H1 (cell line): Measurements from ENCODE around the gene XRCC6. TPM values are rescaled to one million over a fixed set of nuclear protein-coding genes. Genes with fewer than 3 reads are reported as not detected.
A peak's percentile ranks its signal among the peaks of the same experiment; 100 is the strongest.

Source experiments
- BCL11A ChIP-seq, 2 experiments: IDR thresholded peaks; one replicate each; pipeline ENCODE4 v1.6.1; 2011; ENCODE audit warnings: low read depth in 2 of 2, low read length in 2 of 2, mild to moderate bottlenecking in 2 of 2
- BRCA1 ChIP-seq: IDR thresholded peaks from 2 replicates; pipeline ENCODE4 v1.6.1; 2012; ENCODE audit warnings: low read depth, low read length, improper control_type of control experiment
- CBX5 ChIP-seq: fragments of 300-800, 300-1000 bp; sonication (generic); IDR thresholded peaks from 2 replicates; pipeline ENCODE4 v1.7.1; 2016; ENCODE audit warnings: antibody characterized with exemption, low read length, low read depth
- CHD1 ChIP-seq: IDR thresholded peaks from 2 replicates; pipeline ENCODE4 v1.6.1; 2012; ENCODE audit warnings: low read depth, low read length, improper control_type of control experiment
- CHD2 ChIP-seq: IDR thresholded peaks from 2 replicates; pipeline ENCODE4 v1.6.1; 2012; ENCODE audit warnings: low read length, improper control_type of control experiment
- EZH2 ChIP-seq: fragments of 200-600 bp; sonication (generic); IDR thresholded peaks from 2 replicates; pipeline ENCODE4 v1.7.1; 2012; ENCODE audit warnings: low read depth, mild to moderate bottlenecking, moderate library complexity, low read length, inconsistent platforms; ENCODE audit not compliant: severe bottlenecking
- FOSL1 ChIP-seq: IDR thresholded peaks from 2 replicates; pipeline ENCODE4 v1.6.1; 2011; ENCODE audit warnings: mild to moderate bottlenecking, low read depth, low read length, moderate library complexity; ENCODE audit not compliant: insufficient read depth
- HDAC6 ChIP-seq: IDR thresholded peaks from one replicate; pipeline ENCODE4 v1.7.1; 2012; ENCODE audit warnings: low read depth, mild to moderate bottlenecking, inconsistent platforms, low read length, moderate library complexity
- KDM4A ChIP-seq: IDR thresholded peaks from one replicate; pipeline ENCODE4 v1.7.1; 2012; ENCODE audit warnings: low read depth, mild to moderate bottlenecking, moderate library complexity, low read length, inconsistent platforms; ENCODE audit not compliant: severe bottlenecking
- MAFK ChIP-seq: IDR thresholded peaks from 2 replicates; pipeline ENCODE4 v1.6.1; 2012; ENCODE audit warnings: low read depth, mild to moderate bottlenecking, improper control_type of control experiment, low read length
- NANOG ChIP-seq: IDR thresholded peaks from 2 replicates; pipeline ENCODE4 v1.6.1; 2011; ENCODE audit warnings: low read length, low read depth, mild to moderate bottlenecking, inconsistent platforms; ENCODE audit not compliant: insufficient read depth, poor library complexity, severe bottlenecking
- POLR2AphosphoS5 ChIP-seq: IDR thresholded peaks from 2 replicates; pipeline ENCODE4 v1.6.1; 2011; ENCODE audit warnings: low read depth, low read length
- POU5F1 ChIP-seq: IDR thresholded peaks from 2 replicates; pipeline ENCODE4 v1.6.1; 2011; ENCODE audit warnings: low read depth, mild to moderate bottlenecking, low read length, moderate library complexity
- RFX5 ChIP-seq: IDR thresholded peaks from 2 replicates; pipeline ENCODE4 v1.6.1; 2011; ENCODE audit warnings: low read depth, low read length, improper control_type of control experiment, borderline replicate concordance
- SIN3A ChIP-seq, 2 experiments: IDR thresholded peaks in 1 of 2; conservative IDR thresholded peaks in 1 of 2; 2 replicates each; pipeline ENCODE4 v1.6.1; 2011 to 2012; ENCODE audit warnings: low read length in 2 of 2, improper control_type of control experiment in 1 of 2, low read depth in 1 of 2, mild to moderate bottlenecking in 1 of 2
- SIRT6 ChIP-seq: IDR thresholded peaks from one replicate; pipeline ENCODE4 v1.7.1; 2012; ENCODE audit warnings: low read length, inconsistent platforms
- SP2 ChIP-seq: IDR thresholded peaks from 2 replicates; pipeline ENCODE4 v1.6.1; 2012; ENCODE audit warnings: mild to moderate bottlenecking, low read length, inconsistent platforms
- SRF ChIP-seq: IDR thresholded peaks from 2 replicates; pipeline ENCODE4 v1.6.1; 2011; ENCODE audit warnings: mild to moderate bottlenecking, low read depth, low read length, moderate library complexity
- TAF1 ChIP-seq: IDR thresholded peaks from 2 replicates; pipeline ENCODE4 v1.6.1; 2011; ENCODE audit warnings: mild to moderate bottlenecking, low read depth, low read length
- TCF12 ChIP-seq: IDR thresholded peaks from 2 replicates; pipeline ENCODE4 v1.6.1; 2011; ENCODE audit warnings: low read depth, mild to moderate bottlenecking, low read length
- TEAD4 ChIP-seq: IDR thresholded peaks from 2 replicates; pipeline ENCODE4 v1.6.1; 2012; ENCODE audit warnings: low read depth, low read length, inconsistent platforms, mixed read lengths
- polyA plus RNA-seq, 7 experiments: library from polyadenylated mRNA; depleted of rRNA in 3 of 7; stranded (reverse) in 5 of 7; unstranded in 2 of 7; fragments of >200 nt in 5 of 7; fragments of 200-250 nt in 2 of 7; gene quantifications; 1 replicate in 5 of 7; 2 replicates in 1 of 7; 4 replicates in 1 of 7; pipeline versions ENCODE4 v1.2.1 to v1.2.3, GENCODE V29; 2011 to 2013; ENCODE audit warnings: missing spikeins in 2 of 7, mixed read lengths in 2 of 7
- total RNA-seq: library from RNA; stranded (reverse); fragmentation: NEBNext Ultra II Directional; extraction: Animal tissue kit (Norgen Biotek cat#: 25700); gene quantifications from 2 replicates; pipeline ENCODE4 v1.2.1, GENCODE V29; 2021
- TF ChIP-seq, protein P1 (sequence below): IDR thresholded peaks from 2 replicates; pipeline ENCODE4 v1.6.1; 2011; ENCODE audit warnings: low read length, improper control_type of control experiment

XRCC6 gene
- total and polyA plus RNA-seq, 2 of the 8 experiments (the other 6 are each of a cell fraction or from before 2014, with no cell fraction given), result 150 to 490 TPM

DNA sequence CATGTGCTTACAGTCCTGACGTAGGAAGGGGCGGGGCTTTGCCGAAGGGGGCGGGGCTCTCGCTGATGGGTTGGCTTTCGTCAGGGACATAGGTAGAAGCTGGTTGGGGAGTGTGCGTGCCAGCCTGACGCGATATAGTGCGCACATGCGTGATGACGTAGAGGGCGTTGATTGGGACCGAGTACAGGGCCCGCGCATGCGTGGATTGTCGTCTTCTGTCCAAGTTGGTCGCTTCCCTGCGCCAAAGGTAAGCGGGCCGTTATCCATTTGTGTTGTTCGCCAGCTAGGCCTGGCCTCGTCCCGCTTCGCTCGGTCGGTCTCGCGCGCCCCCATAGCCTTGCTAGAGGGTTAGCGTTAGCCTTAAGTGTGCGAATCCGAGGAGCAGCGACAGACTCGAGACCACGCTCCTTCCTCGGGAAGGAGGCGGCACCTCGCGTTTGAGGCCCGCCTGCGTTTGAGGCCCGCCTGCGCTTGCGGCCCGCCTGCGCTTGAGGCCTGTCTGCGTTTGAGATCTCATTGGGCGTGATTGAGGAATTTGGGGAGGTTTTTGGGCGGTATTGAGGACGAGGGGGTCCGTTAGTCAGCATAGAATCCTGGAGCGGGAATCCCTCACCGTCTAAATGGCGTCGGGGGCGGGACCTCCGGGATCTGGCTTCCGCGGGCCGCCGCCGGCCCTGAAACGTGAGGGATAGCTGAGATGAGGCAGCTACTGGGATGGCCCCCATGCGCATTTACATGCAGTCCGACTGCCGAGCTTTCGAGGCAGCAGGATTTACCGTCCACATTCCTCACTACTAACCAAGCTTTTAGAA is at the start of gene XRCC6 (continued):
- TF ChIP-seq RFX5 (no peak), NANOG (no peak), POLR2AphosphoS5 (peak; percentile 99), POU5F1 (no peak), BCL11A (IDR thresholded peaks at IDR 0.05; ENCODE audit: low read depth in 2 of 2, low read length in 2 of 2) (no peak), SRF (no peak), EZH2 (no peak), SIRT6 (no peak), HDAC6 (no peak), KDM4A (no peak), CBX5 (no peak), TEAD4 (no peak), MAFK (no peak), BRCA1 (no peak), TCF12 (no peak), TAF1 (peak; percentile 89), SP2 (no peak), SIN3A (conservative IDR thresholded peaks at IDR 0.05 in 1 of 2, IDR thresholded peaks at IDR 0.05 in 1 of 2; ENCODE audit: low read depth in 1 of 2, low read length in 2 of 2) (peak in 1 of 2 experiments; percentile 66; a peak in 2 of 4 replicates), FOSL1 (no peak), CHD1 (no peak; the same call in 1 of the 2 replicates), CHD2 (peak; percentile 29)
- TF ChIP-seq, protein P1, sequence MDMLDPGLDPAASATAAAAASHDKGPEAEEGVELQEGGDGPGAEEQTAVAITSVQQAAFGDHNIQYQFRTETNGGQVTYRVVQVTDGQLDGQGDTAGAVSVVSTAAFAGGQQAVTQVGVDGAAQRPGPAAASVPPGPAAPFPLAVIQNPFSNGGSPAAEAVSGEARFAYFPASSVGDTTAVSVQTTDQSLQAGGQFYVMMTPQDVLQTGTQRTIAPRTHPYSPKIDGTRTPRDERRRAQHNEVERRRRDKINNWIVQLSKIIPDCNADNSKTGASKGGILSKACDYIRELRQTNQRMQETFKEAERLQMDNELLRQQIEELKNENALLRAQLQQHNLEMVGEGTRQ, result 0 out of 2 replicates have a peak, but pooled peaks have one; percentile 24
